H9 (cell line): Measurements from ENCODE around the gene DLEC1. TPM values are rescaled to one million over a fixed set of nuclear protein-coding genes. Genes with fewer than 3 reads are reported as not detected.

Experiments used
- DNase-seq: peaks from one replicate; pipeline ENCODE4 v3.0.0-alpha.2; 2017
- H2AFZ ChIP-seq: one replicate; pipeline ENCODE4 v1.6.1; 2013; ENCODE audit warnings: mild to moderate bottlenecking, low read length, control low read depth, moderate library complexity
- H2AK5ac ChIP-seq: 2 replicates; pipeline ENCODE4 v1.6.1; 2013; ENCODE audit warnings: low read length, control low read depth, mixed read lengths; ENCODE audit not compliant: insufficient read length
- H2BK120ac ChIP-seq: one replicate; pipeline ENCODE4 v1.6.1; 2013; ENCODE audit warnings: low read depth, mild to moderate bottlenecking, low read length, control low read depth, inconsistent platforms; ENCODE audit not compliant: poor library complexity, severe bottlenecking
- H2BK12ac ChIP-seq: 2 replicates; pipeline ENCODE4 v1.6.1; 2013; ENCODE audit warnings: low read length, control low read depth, mixed read lengths, low read depth; ENCODE audit not compliant: insufficient read length
- H2BK15ac ChIP-seq: 2 replicates; pipeline ENCODE4 v1.6.1; 2013; ENCODE audit warnings: low read depth, low read length, control low read depth
- H2BK20ac ChIP-seq: one replicate; pipeline ENCODE4 v1.6.1; 2013; ENCODE audit warnings: low read depth, mild to moderate bottlenecking, low read length, control low read depth, inconsistent platforms; ENCODE audit not compliant: poor library complexity, severe bottlenecking
- H2BK5ac ChIP-seq: 2 replicates; pipeline ENCODE4 v1.6.1; 2013; ENCODE audit warnings: low read length, control low read depth, mixed read lengths; ENCODE audit not compliant: insufficient read length
- H3K14ac ChIP-seq: 2 replicates; pipeline ENCODE4 v1.6.1; 2013; ENCODE audit warnings: low read length, control low read depth; ENCODE audit not compliant: insufficient read depth
- H3K18ac ChIP-seq: 2 replicates; pipeline ENCODE4 v1.6.1; 2013; ENCODE audit warnings: low read depth, mild to moderate bottlenecking, mixed read lengths, low read length, control low read depth; ENCODE audit not compliant: insufficient read length
- H3K23ac ChIP-seq: 2 replicates; pipeline ENCODE4 v1.6.1; 2013; ENCODE audit warnings: low read length, control low read depth, mixed read lengths, low read depth; ENCODE audit not compliant: insufficient read length
- H3K23me2 ChIP-seq: 2 replicates; pipeline ENCODE4 v1.6.1; 2013; ENCODE audit warnings: low read depth, mild to moderate bottlenecking, mixed read lengths, low read length, control low read depth; ENCODE audit not compliant: insufficient read length, poor library complexity, severe bottlenecking
- H3K27ac ChIP-seq: 2 replicates; pipeline ENCODE4 v1.5.1; 2013; ENCODE audit warnings: low read length, control low read depth, mixed read lengths, low read depth; ENCODE audit not compliant: insufficient read length
- H3K27me3 ChIP-seq: 2 replicates; pipeline ENCODE4 v1.6.1; 2013; ENCODE audit warnings: low read length, control low read depth, inconsistent platforms; ENCODE audit not compliant: insufficient read depth
- H3K4ac ChIP-seq: 2 replicates; pipeline ENCODE4 v1.6.1; 2013; ENCODE audit warnings: low read depth, mild to moderate bottlenecking, control low read depth, inconsistent platforms, low read length, moderate library complexity
- H3K4me1 ChIP-seq: 2 replicates; pipeline ENCODE4 v1.6.1; 2013; ENCODE audit warnings: low read length, control low read depth, inconsistent platforms; ENCODE audit not compliant: insufficient read depth
- H3K4me2 ChIP-seq: 2 replicates; pipeline ENCODE4 v1.6.1; 2013; ENCODE audit warnings: low read length, control low read depth, mixed read lengths; ENCODE audit not compliant: insufficient read length, insufficient read depth
- H3K56ac ChIP-seq: 2 replicates; pipeline ENCODE4 v1.6.1; 2013; ENCODE audit warnings: low read depth, mild to moderate bottlenecking, mixed read lengths, low read length, control low read depth; ENCODE audit not compliant: insufficient read length
- H3K79me1 ChIP-seq: 2 replicates; pipeline ENCODE4 v1.6.1; 2013; ENCODE audit warnings: low read depth, mild to moderate bottlenecking, moderate library complexity, low read length, control low read depth, inconsistent platforms; ENCODE audit not compliant: insufficient read depth, poor library complexity, severe bottlenecking
- H3K79me2 ChIP-seq: 2 replicates; pipeline ENCODE4 v1.6.1; 2013; ENCODE audit warnings: low read length, control low read depth, inconsistent platforms; ENCODE audit not compliant: insufficient read depth
- H3K9ac ChIP-seq: 2 replicates; pipeline ENCODE4 v1.6.1; 2013; ENCODE audit warnings: low read length, control low read depth, mixed read lengths; ENCODE audit not compliant: insufficient read length; ENCODE audit errors: extremely low read depth
- H3K9me3 ChIP-seq: one replicate; pipeline ENCODE4 v1.6.1; 2013; ENCODE audit warnings: low read depth, low read length, inconsistent platforms; ENCODE audit not compliant: control insufficient read depth
- H3T11ph ChIP-seq: one replicate; pipeline ENCODE4 v1.6.1; 2013; ENCODE audit warnings: mild to moderate bottlenecking, low read length, control low read depth, inconsistent platforms
- H4K20me1 ChIP-seq: one replicate; pipeline ENCODE4 v1.6.1; 2013; ENCODE audit not compliant: control insufficient read depth, insufficient read length, insufficient read depth
- H4K5ac ChIP-seq: 2 replicates; pipeline ENCODE4 v1.6.1; 2013; ENCODE audit warnings: low read depth, mild to moderate bottlenecking, mixed read lengths, low read length, control low read depth; ENCODE audit not compliant: insufficient read length
- H4K8ac ChIP-seq: replicated peaks from 2 replicates; pipeline ENCODE4 v1.6.1; 2013; ENCODE audit warnings: low read length, control low read depth, mixed read lengths, low read depth; ENCODE audit not compliant: insufficient read length
- H4K91ac ChIP-seq: 2 replicates; pipeline ENCODE4 v1.6.1; 2013; ENCODE audit warnings: low read depth, mild to moderate bottlenecking, moderate library complexity, mixed read lengths, low read length, control low read depth; ENCODE audit not compliant: insufficient read length
- H3K27ac Mint-ChIP-seq, 3 experiments: 2 replicates in 2 of 3; 3 replicates in 1 of 3; pipeline ENCODE4 v1.8.0; 2020 to 2021; ENCODE audit warnings: mixed read lengths in 3 of 3, mild to moderate bottlenecking in 1 of 3, moderate library complexity in 1 of 3
- H3K27me3 Mint-ChIP-seq: 2 replicates; pipeline ENCODE4 v1.8.0; 2021; ENCODE audit warnings: low read depth, mild to moderate bottlenecking, moderate library complexity, mixed read lengths
- H3K36me3 Mint-ChIP-seq, 3 experiments: 2 replicates in 2 of 3; 3 replicates in 1 of 3; pipeline ENCODE4 v1.8.0; 2020 to 2021; ENCODE audit warnings: low read depth in 3 of 3, mixed read lengths in 3 of 3; ENCODE audit not compliant: insufficient read depth in 1 of 3
- H3K4me1 Mint-ChIP-seq, 2 experiments: 2 replicates each; pipeline ENCODE4 v1.8.0; 2020; ENCODE audit warnings: mixed read lengths in 2 of 2
- H3K4me3 Mint-ChIP-seq, 2 experiments: 2 replicates in 1 of 2; 3 replicates in 1 of 2; pipeline ENCODE4 v1.8.0; 2020 to 2021; ENCODE audit warnings: mild to moderate bottlenecking in 2 of 2, mixed read lengths in 2 of 2, moderate library complexity in 1 of 2
- H3K9me3 Mint-ChIP-seq, 2 experiments: 2 replicates in 1 of 2; 3 replicates in 1 of 2; pipeline ENCODE4 v1.8.0; 2020; ENCODE audit warnings: mild to moderate bottlenecking in 2 of 2, mixed read lengths in 2 of 2, moderate library complexity in 1 of 2
- WGBS: extraction: QIAGEN DNeasy Blood & Tissue Kit; methylation state at CpG from one replicate; pipeline ENCODE4 v1.1.7; 2013; ENCODE audit warnings: missing lambda C conversion rate, low lambda C conversion rate, mixed read lengths; ENCODE audit not compliant: insufficient read length; ENCODE audit errors: extremely low coverage; 5-methylcytosine and 5-hydroxymethylcytosine counted together
- total RNA-seq: library from RNA; stranded (reverse); gene quantifications from 2 replicates; pipeline ENCODE4 v1.2.1, GENCODE V29; 2021
- TF ChIP-seq, protein P1 (sequence below): fragments of 200-600 bp; sonication (generic); conservative IDR thresholded peaks from 3 replicates; pipeline ENCODE4 v1.8.0; 2021; ENCODE audit warnings: antibody characterized with exemption, mild to moderate bottlenecking

DLEC1 gene
- total RNA-seq, 1 experiment from 2014 or later, result 2.1 TPM

DNA sequence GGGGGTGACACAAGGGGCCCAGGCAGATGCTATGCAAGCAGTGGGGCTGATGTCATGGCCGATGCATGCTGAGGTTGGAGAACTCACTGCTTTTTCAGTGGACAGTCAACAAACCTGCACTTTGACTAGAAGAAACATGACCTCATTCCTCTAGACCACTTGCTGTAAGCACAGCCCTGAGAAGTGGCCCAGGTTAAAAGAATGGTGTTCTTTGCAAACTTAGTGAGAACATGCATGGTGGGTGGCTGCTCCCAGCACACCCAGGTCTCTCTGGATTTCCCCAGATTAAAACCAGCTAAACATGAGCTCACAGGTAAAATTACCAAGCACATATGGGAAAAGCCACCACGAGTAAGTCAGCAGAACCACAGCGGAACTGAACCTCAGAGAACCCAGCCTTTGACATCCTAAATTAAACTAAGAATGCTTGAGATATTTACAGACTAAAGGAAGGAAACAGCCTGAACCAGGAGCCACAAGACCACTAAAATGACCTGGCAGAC, 15.5 kb downstream of the DLEC1 start:
- no peaks in the 10 kb centered on the region for H4K20me1 ChIP-seq
- TF ChIP-seq, protein P1, sequence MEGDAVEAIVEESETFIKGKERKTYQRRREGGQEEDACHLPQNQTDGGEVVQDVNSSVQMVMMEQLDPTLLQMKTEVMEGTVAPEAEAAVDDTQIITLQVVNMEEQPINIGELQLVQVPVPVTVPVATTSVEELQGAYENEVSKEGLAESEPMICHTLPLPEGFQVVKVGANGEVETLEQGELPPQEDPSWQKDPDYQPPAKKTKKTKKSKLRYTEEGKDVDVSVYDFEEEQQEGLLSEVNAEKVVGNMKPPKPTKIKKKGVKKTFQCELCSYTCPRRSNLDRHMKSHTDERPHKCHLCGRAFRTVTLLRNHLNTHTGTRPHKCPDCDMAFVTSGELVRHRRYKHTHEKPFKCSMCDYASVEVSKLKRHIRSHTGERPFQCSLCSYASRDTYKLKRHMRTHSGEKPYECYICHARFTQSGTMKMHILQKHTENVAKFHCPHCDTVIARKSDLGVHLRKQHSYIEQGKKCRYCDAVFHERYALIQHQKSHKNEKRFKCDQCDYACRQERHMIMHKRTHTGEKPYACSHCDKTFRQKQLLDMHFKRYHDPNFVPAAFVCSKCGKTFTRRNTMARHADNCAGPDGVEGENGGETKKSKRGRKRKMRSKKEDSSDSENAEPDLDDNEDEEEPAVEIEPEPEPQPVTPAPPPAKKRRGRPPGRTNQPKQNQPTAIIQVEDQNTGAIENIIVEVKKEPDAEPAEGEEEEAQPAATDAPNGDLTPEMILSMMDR, result no peak
- H3K4me1 Mint-ChIP-seq, result no peaks in the 10 kb centered on the region
- DNase-seq, result no peak
- H3K23me2 ChIP-seq, result no peaks in the 10 kb centered on the region
- no peak overlapping the region for H3K4me2 ChIP-seq
- WGBS, result no CpG with 5 or more reads among the region's 3 CpGs
- H3K9me3 ChIP-seq, result peaks cover 8% of the 10 kb centered on the region
- H3K9me3 Mint-ChIP-seq, result peaks cover 20 to 21% of the 10 kb centered on the region in 2 experiments
- no peak overlapping the region for H4K5ac ChIP-seq
- H4K91ac ChIP-seq, result no peak overlapping the region
- H3K36me3 Mint-ChIP-seq, result peaks cover 6 to 10% (median 9%) of the 10 kb centered on the region in 3 experiments; a peak in 6 of 7 replicates
- no peak overlapping the region for H3K18ac ChIP-seq
- no peak overlapping the region for H3K4ac ChIP-seq
- H2BK15ac ChIP-seq, result no peak overlapping the region
- H3T11ph ChIP-seq, result no peak overlapping the region
- H3K27ac Mint-ChIP-seq, result no peak overlapping the region
- no peak overlapping the region for H3K56ac ChIP-seq
- no peak overlapping the region for H3K9ac ChIP-seq
- H2BK120ac ChIP-seq, result no peak overlapping the region
- no peaks in the 10 kb centered on the region for H3K79me2 ChIP-seq
- H3K27ac ChIP-seq, result no peak overlapping the region
- no peak overlapping the region for H2AFZ ChIP-seq
- H3K23ac ChIP-seq, result no peak overlapping the region
- no peaks in the 10 kb centered on the region for H3K4me1 ChIP-seq
- H3K27me3 ChIP-seq, result no peaks in the 10 kb centered on the region
- H3K4me3 Mint-ChIP-seq, result no peak overlapping the region
- no peaks in the 10 kb centered on the region for H3K79me1 ChIP-seq
- H3K27me3 Mint-ChIP-seq, result peaks cover 12% of the 10 kb centered on the region
- H2BK5ac ChIP-seq, result no peak overlapping the region
- H4K8ac ChIP-seq, result no peak overlapping the region
- H2BK20ac ChIP-seq, result no peak overlapping the region
- no peak overlapping the region for H2BK12ac ChIP-seq
- H3K14ac ChIP-seq, result no peak overlapping the region
- H2AK5ac ChIP-seq, result no peak overlapping the region
